H1 (cell line): ENCODE results near the gene GAPDH. TPM values are rescaled to one million over a fixed set of nuclear protein-coding genes. Genes with fewer than 3 reads are reported as not detected.

Experiments
- BRCA1 ChIP-seq: IDR thresholded peaks from 2 replicates; pipeline ENCODE4 v1.6.1; 2012; ENCODE audit warnings: low read depth, low read length, improper control_type of control experiment
- EZH2 ChIP-seq: fragments of 200-600 bp; sonication (generic); IDR thresholded peaks from 2 replicates; pipeline ENCODE4 v1.7.1; 2012; ENCODE audit warnings: low read depth, mild to moderate bottlenecking, moderate library complexity, low read length, inconsistent platforms; ENCODE audit not compliant: severe bottlenecking
- HDAC6 ChIP-seq: IDR thresholded peaks from one replicate; pipeline ENCODE4 v1.7.1; 2012; ENCODE audit warnings: low read depth, mild to moderate bottlenecking, inconsistent platforms, low read length, moderate library complexity
- NRF1 ChIP-seq: IDR thresholded peaks from 2 replicates; pipeline ENCODE4 v1.6.1; 2011; ENCODE audit warnings: mild to moderate bottlenecking, low read depth, low read length, improper control_type of control experiment
- TAF1 ChIP-seq: IDR thresholded peaks from 2 replicates; pipeline ENCODE4 v1.6.1; 2011; ENCODE audit warnings: mild to moderate bottlenecking, low read depth, low read length
- polyA plus RNA-seq, 7 experiments: library from polyadenylated mRNA; depleted of rRNA in 3 of 7; stranded (reverse) in 5 of 7; unstranded in 2 of 7; fragments of >200 nt in 5 of 7; fragments of 200-250 nt in 2 of 7; gene quantifications; 1 replicate in 5 of 7; 2 replicates in 1 of 7; 4 replicates in 1 of 7; pipeline versions ENCODE4 v1.2.1 to v1.2.3, GENCODE V29; 2011 to 2013; ENCODE audit warnings: missing spikeins in 2 of 7, mixed read lengths in 2 of 7
- total RNA-seq: library from RNA; stranded (reverse); fragmentation: NEBNext Ultra II Directional; extraction: Animal tissue kit (Norgen Biotek cat#: 25700); gene quantifications from 2 replicates; pipeline ENCODE4 v1.2.1, GENCODE V29; 2021
- TF ChIP-seq, protein P1 (sequence below): fragments of 300-600 bp; sonication (generic); IDR thresholded peaks from 2 replicates; pipeline ENCODE4 v1.7.1; 2012; ENCODE audit warnings: low read length, moderate library complexity, mild to moderate bottlenecking, inconsistent platforms; ENCODE audit not compliant: insufficient replicate concordance
- TF ChIP-seq, protein P2 (sequence below), 3 experiments: IDR thresholded peaks; 1 replicate in 2 of 3; 2 replicates in 1 of 3; pipeline versions ENCODE4 v1.5.1 to v1.6.1; 2011; ENCODE audit warnings: low read length in 3 of 3, mild to moderate bottlenecking in 3 of 3, inconsistent platforms in 2 of 3, low read depth in 1 of 3, moderate library complexity in 1 of 3; ENCODE audit not compliant: insufficient read depth in 1 of 3; ENCODE audit errors: control extremely low read depth in 1 of 3

GAPDH gene
- total and polyA plus RNA-seq, 2 of the 8 experiments (the other 6 are each of a cell fraction or from before 2014, with no cell fraction given): 5,175 to 15,878 TPM

DNA sequence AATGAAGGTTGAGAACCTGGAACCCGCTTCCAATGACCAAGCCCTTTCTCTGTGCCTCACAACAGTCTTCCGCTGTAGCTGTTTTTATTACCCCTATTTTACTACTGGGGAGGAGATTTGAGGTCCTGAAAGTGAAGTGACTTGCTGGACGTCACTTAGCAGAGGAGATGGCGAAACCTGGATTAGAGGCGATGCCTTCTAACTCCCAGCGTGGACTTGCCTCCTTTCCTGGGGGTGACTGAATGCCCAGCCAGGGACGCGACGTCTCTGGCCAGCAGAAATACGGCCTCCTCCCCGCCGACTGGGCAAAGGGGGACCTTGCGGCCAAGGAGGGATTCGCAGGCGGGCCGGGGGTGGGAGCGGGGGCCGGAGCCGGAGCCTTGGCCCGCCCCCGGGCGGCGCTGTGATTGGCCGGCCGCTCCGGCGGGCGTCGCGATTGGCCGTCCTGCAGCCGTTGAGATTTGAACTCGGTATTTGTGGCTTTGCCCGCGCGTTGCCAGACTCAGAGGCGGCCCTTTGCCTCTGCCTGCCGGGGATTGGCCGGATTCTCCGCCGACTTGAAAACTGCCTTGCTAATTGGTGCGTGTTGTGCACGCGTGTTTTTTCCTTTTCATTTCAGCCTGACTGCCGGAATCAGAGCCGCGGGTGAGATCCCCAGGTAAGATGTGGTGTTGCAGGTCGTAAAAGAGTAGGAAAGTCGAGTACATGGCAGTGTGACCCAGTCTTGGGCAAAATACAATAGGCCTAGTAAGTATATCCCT, 40.6 kb upstream of the GAPDH start, which contains the start of gene NCAPD2 (continued):
- TF ChIP-seq, protein P1, sequence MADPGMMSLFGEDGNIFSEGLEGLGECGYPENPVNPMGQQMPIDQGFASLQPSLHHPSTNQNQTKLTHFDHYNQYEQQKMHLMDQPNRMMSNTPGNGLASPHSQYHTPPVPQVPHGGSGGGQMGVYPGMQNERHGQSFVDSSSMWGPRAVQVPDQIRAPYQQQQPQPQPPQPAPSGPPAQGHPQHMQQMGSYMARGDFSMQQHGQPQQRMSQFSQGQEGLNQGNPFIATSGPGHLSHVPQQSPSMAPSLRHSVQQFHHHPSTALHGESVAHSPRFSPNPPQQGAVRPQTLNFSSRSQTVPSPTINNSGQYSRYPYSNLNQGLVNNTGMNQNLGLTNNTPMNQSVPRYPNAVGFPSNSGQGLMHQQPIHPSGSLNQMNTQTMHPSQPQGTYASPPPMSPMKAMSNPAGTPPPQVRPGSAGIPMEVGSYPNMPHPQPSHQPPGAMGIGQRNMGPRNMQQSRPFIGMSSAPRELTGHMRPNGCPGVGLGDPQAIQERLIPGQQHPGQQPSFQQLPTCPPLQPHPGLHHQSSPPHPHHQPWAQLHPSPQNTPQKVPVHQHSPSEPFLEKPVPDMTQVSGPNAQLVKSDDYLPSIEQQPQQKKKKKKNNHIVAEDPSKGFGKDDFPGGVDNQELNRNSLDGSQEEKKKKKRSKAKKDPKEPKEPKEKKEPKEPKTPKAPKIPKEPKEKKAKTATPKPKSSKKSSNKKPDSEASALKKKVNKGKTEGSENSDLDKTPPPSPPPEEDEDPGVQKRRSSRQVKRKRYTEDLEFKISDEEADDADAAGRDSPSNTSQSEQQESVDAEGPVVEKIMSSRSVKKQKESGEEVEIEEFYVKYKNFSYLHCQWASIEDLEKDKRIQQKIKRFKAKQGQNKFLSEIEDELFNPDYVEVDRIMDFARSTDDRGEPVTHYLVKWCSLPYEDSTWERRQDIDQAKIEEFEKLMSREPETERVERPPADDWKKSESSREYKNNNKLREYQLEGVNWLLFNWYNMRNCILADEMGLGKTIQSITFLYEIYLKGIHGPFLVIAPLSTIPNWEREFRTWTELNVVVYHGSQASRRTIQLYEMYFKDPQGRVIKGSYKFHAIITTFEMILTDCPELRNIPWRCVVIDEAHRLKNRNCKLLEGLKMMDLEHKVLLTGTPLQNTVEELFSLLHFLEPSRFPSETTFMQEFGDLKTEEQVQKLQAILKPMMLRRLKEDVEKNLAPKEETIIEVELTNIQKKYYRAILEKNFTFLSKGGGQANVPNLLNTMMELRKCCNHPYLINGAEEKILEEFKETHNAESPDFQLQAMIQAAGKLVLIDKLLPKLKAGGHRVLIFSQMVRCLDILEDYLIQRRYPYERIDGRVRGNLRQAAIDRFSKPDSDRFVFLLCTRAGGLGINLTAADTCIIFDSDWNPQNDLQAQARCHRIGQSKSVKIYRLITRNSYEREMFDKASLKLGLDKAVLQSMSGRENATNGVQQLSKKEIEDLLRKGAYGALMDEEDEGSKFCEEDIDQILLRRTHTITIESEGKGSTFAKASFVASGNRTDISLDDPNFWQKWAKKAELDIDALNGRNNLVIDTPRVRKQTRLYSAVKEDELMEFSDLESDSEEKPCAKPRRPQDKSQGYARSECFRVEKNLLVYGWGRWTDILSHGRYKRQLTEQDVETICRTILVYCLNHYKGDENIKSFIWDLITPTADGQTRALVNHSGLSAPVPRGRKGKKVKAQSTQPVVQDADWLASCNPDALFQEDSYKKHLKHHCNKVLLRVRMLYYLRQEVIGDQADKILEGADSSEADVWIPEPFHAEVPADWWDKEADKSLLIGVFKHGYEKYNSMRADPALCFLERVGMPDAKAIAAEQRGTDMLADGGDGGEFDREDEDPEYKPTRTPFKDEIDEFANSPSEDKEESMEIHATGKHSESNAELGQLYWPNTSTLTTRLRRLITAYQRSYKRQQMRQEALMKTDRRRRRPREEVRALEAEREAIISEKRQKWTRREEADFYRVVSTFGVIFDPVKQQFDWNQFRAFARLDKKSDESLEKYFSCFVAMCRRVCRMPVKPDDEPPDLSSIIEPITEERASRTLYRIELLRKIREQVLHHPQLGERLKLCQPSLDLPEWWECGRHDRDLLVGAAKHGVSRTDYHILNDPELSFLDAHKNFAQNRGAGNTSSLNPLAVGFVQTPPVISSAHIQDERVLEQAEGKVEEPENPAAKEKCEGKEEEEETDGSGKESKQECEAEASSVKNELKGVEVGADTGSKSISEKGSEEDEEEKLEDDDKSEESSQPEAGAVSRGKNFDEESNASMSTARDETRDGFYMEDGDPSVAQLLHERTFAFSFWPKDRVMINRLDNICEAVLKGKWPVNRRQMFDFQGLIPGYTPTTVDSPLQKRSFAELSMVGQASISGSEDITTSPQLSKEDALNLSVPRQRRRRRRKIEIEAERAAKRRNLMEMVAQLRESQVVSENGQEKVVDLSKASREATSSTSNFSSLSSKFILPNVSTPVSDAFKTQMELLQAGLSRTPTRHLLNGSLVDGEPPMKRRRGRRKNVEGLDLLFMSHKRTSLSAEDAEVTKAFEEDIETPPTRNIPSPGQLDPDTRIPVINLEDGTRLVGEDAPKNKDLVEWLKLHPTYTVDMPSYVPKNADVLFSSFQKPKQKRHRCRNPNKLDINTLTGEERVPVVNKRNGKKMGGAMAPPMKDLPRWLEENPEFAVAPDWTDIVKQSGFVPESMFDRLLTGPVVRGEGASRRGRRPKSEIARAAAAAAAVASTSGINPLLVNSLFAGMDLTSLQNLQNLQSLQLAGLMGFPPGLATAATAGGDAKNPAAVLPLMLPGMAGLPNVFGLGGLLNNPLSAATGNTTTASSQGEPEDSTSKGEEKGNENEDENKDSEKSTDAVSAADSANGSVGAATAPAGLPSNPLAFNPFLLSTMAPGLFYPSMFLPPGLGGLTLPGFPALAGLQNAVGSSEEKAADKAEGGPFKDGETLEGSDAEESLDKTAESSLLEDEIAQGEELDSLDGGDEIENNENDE: no peak
- no peak for TF ChIP-seq NRF1
- TF ChIP-seq, protein P2, sequence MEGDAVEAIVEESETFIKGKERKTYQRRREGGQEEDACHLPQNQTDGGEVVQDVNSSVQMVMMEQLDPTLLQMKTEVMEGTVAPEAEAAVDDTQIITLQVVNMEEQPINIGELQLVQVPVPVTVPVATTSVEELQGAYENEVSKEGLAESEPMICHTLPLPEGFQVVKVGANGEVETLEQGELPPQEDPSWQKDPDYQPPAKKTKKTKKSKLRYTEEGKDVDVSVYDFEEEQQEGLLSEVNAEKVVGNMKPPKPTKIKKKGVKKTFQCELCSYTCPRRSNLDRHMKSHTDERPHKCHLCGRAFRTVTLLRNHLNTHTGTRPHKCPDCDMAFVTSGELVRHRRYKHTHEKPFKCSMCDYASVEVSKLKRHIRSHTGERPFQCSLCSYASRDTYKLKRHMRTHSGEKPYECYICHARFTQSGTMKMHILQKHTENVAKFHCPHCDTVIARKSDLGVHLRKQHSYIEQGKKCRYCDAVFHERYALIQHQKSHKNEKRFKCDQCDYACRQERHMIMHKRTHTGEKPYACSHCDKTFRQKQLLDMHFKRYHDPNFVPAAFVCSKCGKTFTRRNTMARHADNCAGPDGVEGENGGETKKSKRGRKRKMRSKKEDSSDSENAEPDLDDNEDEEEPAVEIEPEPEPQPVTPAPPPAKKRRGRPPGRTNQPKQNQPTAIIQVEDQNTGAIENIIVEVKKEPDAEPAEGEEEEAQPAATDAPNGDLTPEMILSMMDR (IDR thresholded peaks at IDR 0.05; ENCODE audit: control extremely low read depth in 1 of 3, insufficient read depth in 1 of 3, low read depth in 1 of 3, low read length in 3 of 3): peak in 2 of 3 experiments; percentile 12 to 19; a peak in 2 of 4 replicates
- 0 out of 2 replicates have a peak, but pooled peaks have one; percentile 13 for TF ChIP-seq TAF1
- no peak for TF ChIP-seq HDAC6
- TF ChIP-seq BRCA1: no peak
- no peak for TF ChIP-seq EZH2
